GM23248 (cell line): Measurements from ENCODE around the gene ANP32B. TPM values are rescaled to one million over a fixed set of nuclear protein-coding genes. Genes with fewer than 3 reads are reported as not detected.
"Not testable (repeated sequence)": the region's sequence is repeated elsewhere in the genome, so short reads cannot be mapped to it uniquely, and the experiment has no call there.

Source experiments
- DNase-seq: peaks from one replicate; pipeline ENCODE4 v3.0.0-alpha.2; 2015
- H2AFZ ChIP-seq: fragments of 200-600 bp; sonication (generic); 2 replicates; pipeline ENCODE4 v1.6.1; 2016; ENCODE audit warnings: antibody characterized with exemption
- H3F3A ChIP-seq: fragments of 200-600 bp; sonication (generic); 2 replicates; pipeline ENCODE4 v1.6.1; 2016; ENCODE audit warnings: mild to moderate bottlenecking, antibody characterized with exemption, mixed run types; ENCODE audit not compliant: insufficient read depth
- H3K27ac ChIP-seq: fragments of 200-600 bp; sonication (generic); 2 replicates; pipeline ENCODE4 v1.5.1; 2016; ENCODE audit warnings: mild to moderate bottlenecking
- H3K27me3 ChIP-seq: fragments of 200-600 bp; sonication (generic); replicated peaks from 2 replicates; pipeline ENCODE4 v1.6.1; 2016; ENCODE audit warnings: mild to moderate bottlenecking; ENCODE audit not compliant: insufficient read depth
- H3K36me3 ChIP-seq: fragments of 200-600 bp; sonication (generic); 2 replicates; pipeline ENCODE4 v1.6.1; 2016; ENCODE audit warnings: low read depth, mild to moderate bottlenecking
- H3K4me1 ChIP-seq: fragments of 200-600 bp; sonication (generic); 2 replicates; pipeline ENCODE4 v1.6.1; 2016; ENCODE audit warnings: mild to moderate bottlenecking; ENCODE audit not compliant: insufficient read depth
- H3K4me2 ChIP-seq: fragments of 200-600 bp; sonication (generic); one replicate; pipeline ENCODE4 v1.6.1; 2016; ENCODE audit warnings: mild to moderate bottlenecking; ENCODE audit not compliant: unreplicated experiment
- H3K4me3 ChIP-seq: fragments of 200-600 bp; sonication (generic); 2 replicates; pipeline ENCODE4 v1.5.1; 2016; ENCODE audit warnings: mild to moderate bottlenecking
- H3K79me2 ChIP-seq: fragments of 200-600 bp; sonication (generic); 2 replicates; pipeline ENCODE4 v1.6.1; 2016; ENCODE audit warnings: mild to moderate bottlenecking; ENCODE audit not compliant: insufficient read depth
- H3K9ac ChIP-seq: fragments of 200-600 bp; sonication (generic); 2 replicates; pipeline ENCODE4 v1.6.1; 2016; ENCODE audit warnings: mild to moderate bottlenecking
- H3K9me2 ChIP-seq: fragments of 200-600 bp; sonication (generic); 2 replicates; pipeline ENCODE4 v1.6.1; 2016; ENCODE audit warnings: mixed run types, mild to moderate bottlenecking, moderate library complexity; ENCODE audit not compliant: insufficient read depth
- H3K9me3 ChIP-seq: fragments of 200-600 bp; sonication (generic); one replicate; pipeline ENCODE4 v1.6.1; 2017; ENCODE audit warnings: low read depth
- H4K20me1 ChIP-seq: fragments of 200-600 bp; sonication (generic); 2 replicates; pipeline ENCODE4 v1.6.0; 2016; ENCODE audit not compliant: insufficient read depth
- EZH2 ChIP-seq: fragments of 200-600 bp; sonication (generic); IDR thresholded peaks from 2 replicates; pipeline ENCODE4 v1.6.1; 2018; ENCODE audit warnings: antibody characterized with exemption, mild to moderate bottlenecking; ENCODE audit not compliant: insufficient read depth, poor library complexity, severe bottlenecking
- EZH2phosphoT487 ChIP-seq: fragments of 200-600 bp; sonication (generic); IDR thresholded peaks from 2 replicates; pipeline ENCODE4 v1.6.1; 2018; ENCODE audit warnings: antibody characterized with exemption, moderate library complexity, mild to moderate bottlenecking, low read depth; ENCODE audit not compliant: insufficient read depth
- WGBS, 2 experiments: methylation state at CpG; one replicate each; pipeline ENCODE4 v1.1.6; 2015 to 2017; ENCODE audit warnings: low lambda C conversion rate in 2 of 2, low coverage in 1 of 2; ENCODE audit errors: missing lambda C conversion rate in 2 of 2; 5-methylcytosine and 5-hydroxymethylcytosine counted together
- in situ Hi-C: fragments of 300-500 bp; cut with MboI; formaldehyde crosslinking; loops from 2 replicates; pipeline ENCODE4 v1.15.0; 2020
- polyA plus RNA-seq: library from polyadenylated mRNA; unstranded; fragments of >200 nt; fragmentation: Nextera tagmentation; extraction: Ambion mirVana; gene quantifications from 2 replicates; pipeline ENCODE4 v1.2.1, GENCODE V29; 2016
- total RNA-seq: library from RNA; depleted of rRNA; stranded (reverse); fragments of >200 nt; shearing (Covaris generic); gene quantifications from 2 replicates; pipeline ENCODE4 v1.2.3, GENCODE V29; 2014

ANP32B gene
- total and polyA plus RNA-seq, 2 experiments from 2014 or later = 11.2 to 138 TPM

- H3K9ac ChIP-seq = no peak overlapping the region
- no peak overlapping the region for H3K27ac ChIP-seq
- no peak overlapping the region for H3K4me2 ChIP-seq
- no peaks in the 10 kb centered on the region for H3K9me3 ChIP-seq
- H3K36me3 ChIP-seq = no peaks in the 10 kb centered on the region
- H3K4me3 ChIP-seq = no peak overlapping the region
- in situ Hi-C loops = no loop called here
- 0 out of 2 replicates have a peak, but pooled peaks cover 8% of the 10 kb centered on the region for H3K27me3 ChIP-seq
- peaks cover 10% of the 10 kb centered on the region for H3K4me1 ChIP-seq
- no peaks in the 10 kb centered on the region for H3K79me2 ChIP-seq
- no peak for DNase-seq
- H3K9me2 ChIP-seq = no peaks in the 10 kb centered on the region
- H3F3A ChIP-seq = peaks cover 16% of the 10 kb centered on the region
- H2AFZ ChIP-seq = no peak overlapping the region
- TF ChIP-seq EZH2 (no peak), EZH2phosphoT487 (no peak)
- no peaks in the 10 kb centered on the region for H4K20me1 ChIP-seq
These were observed 26.8 kb upstream of the ANP32B start for GRCh38 chr9:97956331-97956730.

GRCh38 chr9:97958812-97959511 lies 24.2 kb upstream of the ANP32B start:
- H3K4me3 ChIP-seq = no peak overlapping the region
- H3K27me3 ChIP-seq = no peaks in the 10 kb centered on the region
- no peaks in the 10 kb centered on the region for H3K79me2 ChIP-seq
- H3K4me2 ChIP-seq = peak overlapping the region; percentile 25
- in situ Hi-C loops = no loop called here
- H3K36me3 ChIP-seq = no peaks in the 10 kb centered on the region
- H3K9me2 ChIP-seq = no peaks in the 10 kb centered on the region
- peak; percentile 80 for DNase-seq
- whole genome bisulfite sequencing, 2 experiments = 56 to 59% methylated on average over 5 of the region's 5 CpGs
- peaks cover 16% of the 10 kb centered on the region for H3F3A ChIP-seq
- H4K20me1 ChIP-seq = no peaks in the 10 kb centered on the region
- H2AFZ ChIP-seq = peak overlapping the region; percentile 66
- H3K27ac ChIP-seq = peak overlapping the region; percentile 48
- peak overlapping the region; percentile 19; the same call in 1 of the 2 replicates for H3K9ac ChIP-seq
- no peaks in the 10 kb centered on the region for H3K9me3 ChIP-seq
- TF ChIP-seq EZH2 = no peak
- TF ChIP-seq EZH2phosphoT487 = no peak
- H3K4me1 ChIP-seq = peaks cover 10% of the 10 kb centered on the region

GRCh38 chr9:97959585-97959984 lies 23.6 kb upstream of the ANP32B start:
- H3F3A ChIP-seq = peaks cover 16% of the 10 kb centered on the region
- H2AFZ ChIP-seq = peak overlapping the region; percentile 66; the same call in 1 of the 2 replicates
- peak overlapping the region; percentile 48; the same call in 1 of the 2 replicates for H3K27ac ChIP-seq
- H3K79me2 ChIP-seq = no peaks in the 10 kb centered on the region
- peaks cover 10% of the 10 kb centered on the region for H3K4me1 ChIP-seq
- H4K20me1 ChIP-seq = no peaks in the 10 kb centered on the region
- in situ Hi-C loops = no loop called here
- H3K4me3 ChIP-seq = no peak overlapping the region
- TF ChIP-seq EZH2phosphoT487 = no peak
- TF ChIP-seq EZH2 = no peak
- no peaks in the 10 kb centered on the region for H3K9me3 ChIP-seq
- H3K27me3 ChIP-seq = no peaks in the 10 kb centered on the region
- H3K9me2 ChIP-seq = no peaks in the 10 kb centered on the region
- no peak for DNase-seq
- H3K9ac ChIP-seq = peak overlapping the region; percentile 19; the same call in 1 of the 2 replicates
- no peak overlapping the region for H3K4me2 ChIP-seq
- H3K36me3 ChIP-seq = no peaks in the 10 kb centered on the region

- H3K4me3 ChIP-seq, H3K4me1 ChIP-seq, H3K4me2 ChIP-seq, H3K9me3 ChIP-seq, H3K36me3 ChIP-seq, H3K27ac ChIP-seq, H4K20me1 ChIP-seq, H3K9me2 ChIP-seq, DNase-seq, H2AFZ ChIP-seq, H3K27me3 ChIP-seq, H3K79me2 ChIP-seq, H3K9ac ChIP-seq, in situ Hi-C loops: not testable (repeated sequence)
- H3F3A ChIP-seq = peaks cover 16% of the 10 kb centered on the region
- 80 to 85% methylated on average over 9 of the region's 9 CpGs for WGBS, 2 experiments
These were observed 22.3 kb upstream of the ANP32B start for GRCh38 chr9:97960678-97961328.

- no peaks in the 10 kb centered on the region for H3K36me3 ChIP-seq
- no peak overlapping the region for H3K4me2 ChIP-seq
- no peak overlapping the region for H3K27ac ChIP-seq
- DNase-seq = no peak
- H2AFZ ChIP-seq = no peak overlapping the region
- TF ChIP-seq EZH2phosphoT487 = no peak
- TF ChIP-seq EZH2 = no peak
- in situ Hi-C loops = no loop called here
- H3K4me1 ChIP-seq = peaks cover 10% of the 10 kb centered on the region
- H3K4me3 ChIP-seq = no peak overlapping the region
- H3K9me3 ChIP-seq = no peaks in the 10 kb centered on the region
- H4K20me1 ChIP-seq = no peaks in the 10 kb centered on the region
- H3F3A ChIP-seq = peaks cover 16% of the 10 kb centered on the region
- H3K9me2 ChIP-seq = no peaks in the 10 kb centered on the region
- no peaks in the 10 kb centered on the region for H3K79me2 ChIP-seq
- H3K9ac ChIP-seq = no peak overlapping the region
- WGBS, 2 experiments = 93 to 97% methylated on average over 2 of the region's 2 CpGs
- peaks cover 2% of the 10 kb centered on the region; the same call in 1 of the 2 replicates for H3K27me3 ChIP-seq
These were observed 21.8 kb upstream of the ANP32B start for GRCh38 chr9:97961361-97961760.
